ENCODE measurements around the gene LMTK2.

The LMTK2 gene

GRCh38 chr7:98203261-98203963 lies 96.8 kb downstream of the LMTK2 start:
- no peak for DNase-seq (ENCODE audit: low read depth)

- DNase-seq (ENCODE audit: low read depth): no peak
These were observed 97.4 kb downstream of the LMTK2 start for GRCh38 chr7:98203964-98204605.

- no peak for DNase-seq (ENCODE audit: low read depth)
These were observed 98.0 kb downstream of the LMTK2 start for GRCh38 chr7:98204670-98205069.

- no peak for DNase-seq (ENCODE audit: low read depth)
These were observed 98.6 kb downstream of the LMTK2 start for GRCh38 chr7:98205162-98205845.

GRCh38 chr7:98206451-98207330 lies 100.0 kb downstream of the LMTK2 start:
- no peak for DNase-seq (ENCODE audit: low read depth)

- no peak for DNase-seq (ENCODE audit: low read depth)
These were observed 102.7 kb downstream of the LMTK2 start for GRCh38 chr7:98209166-98209920.

- DNase-seq (ENCODE audit: low read depth): no peak
These were observed 104.0 kb downstream of the LMTK2 start for GRCh38 chr7:98210513-98211220.

GRCh38 chr7:98211221-98211675 lies 104.6 kb downstream of the LMTK2 start, which contains the start of gene BHLHA15:
Gene BHLHA15, plus strand, starts transcription at chr7:98211439. Its CDS starts 871 bp downstream, at chr7:98212310.
- peak; percentile 19 for DNase-seq (ENCODE audit: low read depth)

GRCh38 chr7:98211676-98212531 lies 105.2 kb downstream of the LMTK2 start:
- DNase-seq (ENCODE audit: low read depth): no peak

GRCh38 chr7:98212532-98213041 lies 105.9 kb downstream of the LMTK2 start:
- no peak for DNase-seq (ENCODE audit: low read depth)

GRCh38 chr7:98213296-98213887 lies 106.7 kb downstream of the LMTK2 start:
- no peak for DNase-seq (ENCODE audit: low read depth)

- DNase-seq (ENCODE audit: low read depth): no peak
These were observed 107.5 kb downstream of the LMTK2 start for GRCh38 chr7:98213888-98214810.

GRCh38 chr7:98214811-98215321 lies 108.2 kb downstream of the LMTK2 start:
- DNase-seq (ENCODE audit: low read depth): no peak

- no peak for DNase-seq (ENCODE audit: low read depth)
These were observed 109.2 kb downstream of the LMTK2 start for GRCh38 chr7:98215561-98216495.

- DNase-seq (ENCODE audit: low read depth): no peak
These were observed 110.4 kb downstream of the LMTK2 start for GRCh38 chr7:98216941-98217622.

All from ELR (cell line).